ENCODE data around the gene HIGD2B.
"Not testable (repeated sequence)": the region's sequence is repeated elsewhere in the genome, so short reads cannot be mapped to it uniquely, and the experiment has no call there.

DNA sequence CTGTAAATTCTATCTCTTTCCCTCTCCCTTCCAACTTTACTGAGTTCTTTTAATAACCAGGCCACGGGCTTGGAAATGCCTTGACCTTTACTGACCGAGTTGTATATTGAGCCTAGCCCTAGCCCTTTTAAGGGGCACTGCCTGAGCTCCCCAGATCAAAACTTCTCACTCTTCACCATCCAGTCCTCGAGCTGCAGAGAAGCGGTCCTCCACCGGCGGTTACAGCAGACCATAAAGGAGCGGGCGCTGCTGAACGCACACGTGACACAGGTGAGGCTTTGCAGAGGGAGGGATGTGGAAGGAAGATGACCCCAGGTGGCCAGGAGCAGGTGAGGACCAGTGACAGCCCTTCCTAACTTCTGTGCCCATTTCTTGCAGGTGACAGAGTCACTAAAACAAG lies 24.9 kb downstream of the HIGD2B start:
- TF ChIP-seq POLR2A (IDR thresholded peaks at IDR 0.05): not testable (repeated sequence)
- TF ChIP-seq, protein P1, sequence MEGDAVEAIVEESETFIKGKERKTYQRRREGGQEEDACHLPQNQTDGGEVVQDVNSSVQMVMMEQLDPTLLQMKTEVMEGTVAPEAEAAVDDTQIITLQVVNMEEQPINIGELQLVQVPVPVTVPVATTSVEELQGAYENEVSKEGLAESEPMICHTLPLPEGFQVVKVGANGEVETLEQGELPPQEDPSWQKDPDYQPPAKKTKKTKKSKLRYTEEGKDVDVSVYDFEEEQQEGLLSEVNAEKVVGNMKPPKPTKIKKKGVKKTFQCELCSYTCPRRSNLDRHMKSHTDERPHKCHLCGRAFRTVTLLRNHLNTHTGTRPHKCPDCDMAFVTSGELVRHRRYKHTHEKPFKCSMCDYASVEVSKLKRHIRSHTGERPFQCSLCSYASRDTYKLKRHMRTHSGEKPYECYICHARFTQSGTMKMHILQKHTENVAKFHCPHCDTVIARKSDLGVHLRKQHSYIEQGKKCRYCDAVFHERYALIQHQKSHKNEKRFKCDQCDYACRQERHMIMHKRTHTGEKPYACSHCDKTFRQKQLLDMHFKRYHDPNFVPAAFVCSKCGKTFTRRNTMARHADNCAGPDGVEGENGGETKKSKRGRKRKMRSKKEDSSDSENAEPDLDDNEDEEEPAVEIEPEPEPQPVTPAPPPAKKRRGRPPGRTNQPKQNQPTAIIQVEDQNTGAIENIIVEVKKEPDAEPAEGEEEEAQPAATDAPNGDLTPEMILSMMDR (IDR thresholded peaks at IDR 0.05): not testable (repeated sequence)

Measured in testis (tissue), 2 donors.